Stimulated activated CD4-positive, alpha-beta T cell treated with anti-CD3 and anti-CD28 coated beads, TNF-alpha, amount 100 ng/mL, for 24 hours (primary cell): Measurements from ENCODE around the gene LTF.

ENCODE experiments used
- DNase-seq, 3 experiments: peaks; one replicate each; pipeline ENCODE4 v3.0.0-alpha.2; 2020; ENCODE audit warnings: low read depth in 3 of 3

LTF gene

DNA sequence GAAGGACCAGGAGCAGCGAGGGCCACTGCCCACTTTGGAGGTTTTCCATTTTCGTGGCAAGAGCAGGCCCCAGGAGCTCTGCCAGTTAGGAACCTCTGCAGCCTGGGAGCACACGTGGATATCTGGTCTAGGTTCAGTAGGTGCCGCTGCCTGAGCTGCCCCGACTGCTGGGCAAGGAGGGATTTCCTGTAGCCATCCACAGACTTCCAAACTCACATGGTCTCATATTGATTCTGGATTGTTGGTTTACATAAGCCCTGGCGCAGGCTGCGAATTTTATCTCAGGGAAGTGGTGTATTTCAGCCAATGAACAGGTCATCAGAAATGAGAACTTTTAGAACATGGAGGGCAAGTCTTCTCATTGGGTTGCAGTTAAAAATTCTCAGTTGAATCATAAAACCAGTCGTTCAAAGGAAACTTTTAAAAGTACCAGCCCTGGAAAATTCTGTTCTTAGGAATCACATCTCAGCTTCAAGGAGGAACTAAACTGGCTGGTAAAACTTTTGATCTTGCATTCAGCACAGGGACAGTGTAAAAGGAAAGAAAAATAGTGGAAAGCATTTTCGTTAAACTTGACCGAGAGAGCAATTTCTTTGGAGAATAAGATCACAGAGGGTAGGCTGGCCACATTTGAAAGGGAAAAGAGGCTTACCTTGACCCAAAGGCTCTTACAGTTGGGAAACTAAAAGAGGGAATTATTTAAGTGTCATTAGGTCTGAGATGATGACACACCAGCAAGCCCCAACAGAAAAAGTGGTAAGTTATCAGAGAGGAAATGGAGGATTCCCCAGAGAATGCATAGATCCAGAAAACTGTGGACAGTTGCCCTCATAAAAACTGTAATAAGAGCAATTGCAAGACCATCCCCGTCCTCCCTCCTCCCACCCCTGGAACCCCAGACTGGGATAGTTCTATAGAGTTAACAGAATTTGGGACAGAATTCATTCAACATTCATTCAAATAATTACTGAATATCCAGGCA lies 26.7 kb upstream of the LTF start:
- no peak for DNase-seq

DNA sequence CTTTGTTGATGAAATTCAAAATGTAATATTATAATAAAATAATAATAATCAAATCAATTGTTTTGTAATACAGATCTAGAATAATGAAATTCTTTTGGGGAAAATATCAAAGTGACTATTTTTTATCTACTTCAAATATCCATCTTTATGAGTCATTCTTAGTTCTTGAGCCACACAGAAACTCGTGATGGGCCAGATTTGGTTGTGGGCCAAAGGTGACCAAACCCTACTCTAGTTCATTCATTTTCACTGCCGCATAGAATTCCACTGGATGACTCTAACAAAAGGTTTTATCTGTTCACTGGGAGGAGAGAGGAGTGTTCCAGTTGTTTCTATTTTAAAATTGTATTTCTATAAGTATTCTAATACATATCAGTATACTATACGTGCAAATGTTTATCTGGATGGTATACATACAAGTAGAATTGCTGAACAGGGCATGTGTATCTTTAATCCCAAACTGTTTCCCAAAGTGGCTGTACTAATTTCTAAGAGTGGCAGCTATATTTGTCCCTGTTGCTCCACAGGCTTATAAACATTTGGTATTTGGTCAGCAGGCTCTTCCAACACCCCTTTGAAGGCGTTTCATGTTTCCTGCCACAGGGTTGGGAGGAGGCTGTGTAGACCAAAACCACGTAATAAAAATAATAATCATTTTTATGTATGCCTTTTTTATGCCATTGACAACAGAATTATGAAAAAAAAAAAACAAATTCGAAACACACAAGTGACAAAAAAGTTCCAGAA lies 25.8 kb upstream of the LTF start:
- DNase-seq = no peak

- no peak for DNase-seq
These were observed 25.2 kb upstream of the LTF start for GRCh38 chr3:46489875-46490274.

DNA sequence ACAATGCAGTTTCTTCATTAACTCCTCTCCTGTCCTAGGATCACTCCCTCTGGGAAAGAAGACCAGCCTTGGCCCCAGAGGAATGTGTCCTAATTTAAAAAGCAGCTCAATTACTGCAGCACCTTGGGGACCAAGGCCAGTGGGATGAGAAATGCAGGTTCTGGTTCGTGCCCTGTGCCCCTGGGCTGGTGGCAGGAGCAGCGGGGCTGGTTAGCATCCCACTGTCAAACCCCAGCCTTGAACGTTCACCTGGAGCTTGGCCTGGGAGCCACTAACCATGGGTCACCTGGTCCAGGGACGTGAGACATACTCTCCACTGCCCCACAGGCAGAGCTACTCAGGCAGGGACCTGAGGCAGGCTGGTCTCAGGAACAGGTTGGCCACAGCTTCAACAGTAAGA lies 24.7 kb upstream of the LTF start:
- no peak for DNase-seq

- DNase-seq = peak; percentile 87 to 94 (median 87)
These were observed 24.1 kb upstream of the LTF start for GRCh38 chr3:46488735-46489361.

- DNase-seq = no peak
These were observed 21.1 kb upstream of the LTF start for GRCh38 chr3:46485779-46486175.

DNA sequence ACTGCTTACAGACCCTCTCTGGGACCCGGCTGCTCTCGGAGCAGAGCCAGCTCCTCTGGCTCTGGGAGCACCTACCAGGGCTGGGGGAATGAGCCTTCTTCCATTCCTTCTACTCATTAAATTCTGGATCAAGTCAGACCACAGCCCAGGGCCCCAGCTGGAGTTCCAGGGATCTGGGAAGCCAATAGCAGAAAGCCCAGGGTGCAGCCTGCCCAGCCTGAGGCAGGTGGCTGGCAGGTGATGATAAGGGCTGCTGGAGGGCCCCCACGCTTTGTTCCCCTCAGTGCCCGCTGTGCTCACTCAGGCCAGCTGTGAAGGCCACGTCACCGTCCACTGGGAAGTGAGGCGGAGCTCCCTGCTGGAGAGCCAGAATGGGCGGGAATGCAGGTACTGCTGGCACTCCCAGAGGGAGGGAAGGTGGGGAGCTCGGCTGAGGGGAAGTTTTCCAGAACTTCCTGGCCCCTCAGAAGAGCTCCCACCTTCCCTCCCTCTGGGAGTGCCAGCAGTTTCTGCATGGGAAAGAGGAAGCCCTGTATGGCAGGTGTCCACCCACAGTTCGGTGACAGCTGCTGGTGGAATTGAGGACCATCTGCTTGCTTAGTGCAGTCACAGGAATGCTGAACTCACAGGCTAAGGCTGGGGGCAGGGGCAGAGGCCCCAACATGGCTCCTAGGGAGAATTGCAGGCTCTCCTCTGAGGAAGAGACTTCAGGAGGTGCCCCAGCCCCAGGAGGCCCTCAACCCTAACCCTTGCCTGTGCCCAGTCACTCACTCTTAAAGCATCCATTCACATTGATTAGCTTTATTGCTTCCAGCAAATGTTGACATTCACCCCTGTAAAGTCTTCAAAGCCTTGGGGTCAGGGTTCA lies 20.4 kb upstream of the LTF start:
- no peak for DNase-seq

DNA sequence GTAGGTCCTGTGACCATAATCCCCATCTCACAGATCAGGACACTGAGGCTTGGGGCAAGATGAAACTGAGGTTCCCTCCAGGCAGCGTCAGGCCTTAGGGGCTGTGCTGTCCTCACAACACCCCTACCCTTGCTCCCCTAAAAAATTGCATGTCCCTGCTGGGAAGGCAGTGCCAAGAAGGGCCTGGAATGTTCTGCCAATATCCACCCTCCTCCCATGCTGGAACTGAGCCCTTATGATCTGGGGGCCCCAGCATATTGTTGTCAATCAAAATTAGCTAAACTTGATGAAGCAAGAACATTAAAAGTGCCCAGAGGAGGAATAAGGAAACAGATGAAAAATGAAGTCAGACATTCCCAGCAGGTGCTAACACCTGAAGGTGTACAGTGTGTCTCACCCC lies 19.7 kb upstream of the LTF start:
- DNase-seq = no peak

DNA sequence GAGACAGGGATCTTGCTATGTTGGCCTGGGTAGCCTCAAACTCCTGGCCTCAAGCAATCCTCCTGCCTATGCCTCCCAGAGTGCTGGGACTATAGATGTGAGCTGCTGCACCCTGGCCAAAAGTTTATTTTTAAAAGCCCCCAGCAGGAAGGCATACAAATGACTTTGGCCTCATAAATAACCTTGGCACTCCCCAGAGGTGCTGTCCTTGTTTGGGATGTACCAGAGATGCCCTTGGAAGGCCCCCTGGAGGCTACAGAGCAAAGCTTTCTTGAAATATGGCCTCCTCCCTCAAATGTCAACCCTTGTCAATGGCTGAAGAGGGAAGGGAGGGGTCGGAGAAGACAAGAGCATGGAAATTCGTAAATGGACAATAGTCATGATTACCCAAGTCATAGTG lies 19.1 kb upstream of the LTF start:
- DNase-seq = no peak

DNA sequence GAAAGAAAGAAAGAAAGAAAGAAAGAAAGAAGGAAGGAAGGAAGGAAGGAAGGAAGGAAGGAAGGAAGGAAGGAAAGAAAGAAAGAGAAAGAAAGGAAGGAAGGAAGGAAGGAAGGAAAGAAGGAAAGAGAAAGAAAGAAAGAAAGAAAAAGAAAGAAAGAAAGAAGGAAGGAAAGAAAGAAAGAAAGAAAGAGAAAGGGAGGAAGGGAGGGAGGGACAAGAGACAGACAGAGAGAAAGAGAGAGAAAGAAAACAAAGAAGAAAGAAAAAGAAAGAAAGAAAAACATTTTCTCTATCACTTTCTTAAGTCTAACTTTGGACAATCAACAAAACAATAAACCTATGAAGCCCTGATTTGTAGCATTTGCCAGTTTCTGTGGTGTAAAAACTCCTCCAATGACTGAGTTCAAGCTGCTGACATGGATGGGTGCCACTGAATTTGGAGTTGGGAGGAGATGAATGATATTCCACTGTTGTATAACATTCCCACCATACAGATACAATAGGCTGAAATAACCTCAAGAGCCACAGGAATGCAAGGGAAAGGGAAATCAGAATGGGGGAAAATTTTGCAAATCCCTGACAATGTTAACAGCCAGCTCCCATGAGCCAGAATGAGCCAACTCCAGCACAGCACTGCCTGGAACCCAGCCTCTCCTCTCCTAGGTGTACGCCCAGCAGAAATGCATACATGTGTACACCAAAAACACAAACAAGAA lies 18.1 kb upstream of the LTF start:
- DNase-seq = no peak

GRCh38 chr3:46481636-46482035 lies 16.9 kb upstream of the LTF start:
- no peak for DNase-seq

DNA sequence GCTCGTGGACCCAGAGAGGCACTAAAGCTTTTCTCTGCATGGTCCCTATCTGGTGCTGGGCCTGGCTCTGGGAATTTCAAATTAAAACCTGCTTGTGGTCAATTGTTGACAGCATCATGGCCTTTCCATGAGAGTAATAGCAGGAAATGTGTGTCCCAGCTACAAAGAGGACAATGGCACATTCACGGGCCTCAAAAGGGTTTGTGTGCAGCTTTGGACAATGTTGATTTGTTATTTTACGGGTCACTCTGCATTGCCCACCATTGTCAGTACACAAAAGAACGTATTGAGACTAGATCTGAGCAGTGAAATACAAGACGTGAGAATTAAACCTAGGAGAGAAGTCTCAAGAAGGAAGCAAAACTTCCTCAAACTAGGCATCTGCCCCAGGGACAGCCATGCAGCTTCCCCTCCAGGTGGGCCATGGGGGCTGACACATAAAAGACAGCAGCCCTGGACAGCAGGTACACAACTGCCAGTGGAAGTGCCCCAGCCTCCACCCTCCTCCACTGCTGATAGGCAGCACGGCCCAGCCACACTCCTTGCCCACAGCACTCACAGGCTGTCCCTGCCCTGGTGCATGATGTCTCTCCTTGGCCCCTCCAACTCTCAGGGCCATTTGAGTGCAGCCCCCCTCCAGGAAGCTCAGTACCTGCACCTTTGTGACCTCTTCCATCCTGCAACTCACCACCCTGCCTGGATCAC lies 15.9 kb upstream of the LTF start:
- no peak for DNase-seq

DNA sequence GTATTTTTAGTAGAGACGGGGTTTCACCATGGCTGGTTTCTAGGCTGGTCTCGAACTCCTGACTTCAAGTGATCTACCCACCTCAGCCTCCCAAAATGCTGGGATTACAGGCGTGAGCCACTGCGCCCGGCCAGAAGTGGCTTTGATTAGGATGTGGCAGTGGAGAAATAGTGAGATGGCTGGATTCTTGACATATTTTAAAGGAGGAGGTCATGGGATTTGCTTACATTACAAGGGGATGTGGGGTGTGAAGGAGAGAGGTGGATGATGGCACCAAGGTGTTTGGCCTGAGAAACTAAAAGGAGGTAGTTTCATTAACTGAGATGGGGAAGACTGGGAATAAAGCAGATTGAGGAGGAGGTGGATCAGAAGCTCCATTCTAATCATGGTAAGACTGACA lies 15.0 kb upstream of the LTF start:
- DNase-seq = no peak

DNA sequence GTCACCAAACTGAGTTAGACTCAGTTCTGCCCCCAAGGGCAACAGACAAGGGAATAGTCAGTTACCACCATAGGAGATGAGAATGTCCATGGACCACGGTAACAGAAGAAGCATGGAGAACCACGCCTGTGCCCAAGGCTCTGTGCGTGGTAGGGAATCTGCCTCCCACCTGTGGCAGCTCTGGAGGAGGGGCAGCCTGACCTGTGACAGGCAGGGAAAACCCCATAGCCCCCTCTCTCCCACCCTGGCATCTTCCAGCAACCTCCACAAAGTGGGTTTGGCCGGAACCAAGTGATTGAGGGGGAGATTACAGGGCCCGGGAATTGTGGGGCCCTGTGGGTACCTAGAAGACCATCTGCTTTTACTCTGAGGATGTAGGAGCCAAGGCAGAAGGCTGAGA lies 14.3 kb upstream of the LTF start:
- DNase-seq = no peak

DNA sequence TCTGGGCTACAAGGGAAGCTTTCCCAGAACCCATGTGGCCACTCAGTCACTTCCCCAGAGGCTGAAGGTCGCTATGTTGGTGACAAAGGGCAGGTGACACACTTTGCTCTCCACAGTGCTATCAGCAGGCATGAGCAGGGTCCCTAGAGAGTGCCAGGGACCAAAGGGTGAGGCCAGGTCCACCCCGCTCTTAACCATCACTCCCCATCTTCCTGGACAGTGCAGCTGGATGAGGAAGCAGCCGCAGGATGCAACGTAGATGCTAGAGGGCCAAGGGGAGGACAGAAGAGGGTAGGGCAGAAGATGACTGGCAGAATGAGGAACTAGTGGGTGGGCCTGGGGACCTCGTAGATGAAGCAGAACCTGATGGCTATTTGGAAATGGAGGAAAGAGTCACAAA lies 13.6 kb upstream of the LTF start:
- no peak for DNase-seq

DNA sequence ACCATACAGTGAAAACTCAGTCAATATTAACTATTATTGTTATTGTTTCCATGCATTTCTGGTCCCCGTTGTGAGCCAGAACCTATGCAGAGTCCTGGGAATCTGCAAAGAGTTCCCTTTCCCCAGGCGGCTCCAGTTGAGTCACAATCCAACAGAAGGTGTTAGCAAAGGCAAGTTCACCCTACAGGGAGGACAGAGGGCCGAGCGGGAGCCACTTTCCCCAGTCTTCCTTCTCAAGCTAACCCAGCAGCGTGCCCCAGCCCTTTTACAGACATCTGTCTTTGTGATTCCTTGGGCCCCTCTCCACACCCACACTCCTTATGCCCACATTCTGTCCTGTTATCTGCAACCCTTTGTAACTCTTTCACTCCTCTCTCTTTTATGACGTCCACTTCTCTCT lies 13.1 kb upstream of the LTF start:
- no peak for DNase-seq

DNA sequence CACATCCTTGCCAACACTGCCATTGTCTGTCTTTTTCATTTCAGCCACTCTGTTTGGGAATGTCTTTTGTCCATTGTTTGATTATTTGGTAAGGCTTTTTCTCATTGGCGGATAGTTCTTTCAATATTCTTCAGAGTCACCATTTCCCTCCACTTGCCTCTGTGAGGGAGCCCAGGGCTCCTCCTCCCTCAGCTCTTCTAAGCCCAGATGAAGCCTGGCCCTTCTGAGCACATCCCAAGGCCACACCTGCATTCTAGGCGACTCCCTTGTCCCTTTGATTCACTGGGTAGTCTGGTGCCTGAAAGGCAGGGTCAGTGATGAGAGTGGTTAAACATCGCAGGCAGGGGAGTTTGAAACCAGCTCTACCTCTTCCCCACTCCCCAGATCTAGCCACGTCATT lies 12.4 kb upstream of the LTF start:
- no peak for DNase-seq

- no peak for DNase-seq
These were observed 8.0 kb upstream of the LTF start for GRCh38 chr3:46472736-46473135.

DNA sequence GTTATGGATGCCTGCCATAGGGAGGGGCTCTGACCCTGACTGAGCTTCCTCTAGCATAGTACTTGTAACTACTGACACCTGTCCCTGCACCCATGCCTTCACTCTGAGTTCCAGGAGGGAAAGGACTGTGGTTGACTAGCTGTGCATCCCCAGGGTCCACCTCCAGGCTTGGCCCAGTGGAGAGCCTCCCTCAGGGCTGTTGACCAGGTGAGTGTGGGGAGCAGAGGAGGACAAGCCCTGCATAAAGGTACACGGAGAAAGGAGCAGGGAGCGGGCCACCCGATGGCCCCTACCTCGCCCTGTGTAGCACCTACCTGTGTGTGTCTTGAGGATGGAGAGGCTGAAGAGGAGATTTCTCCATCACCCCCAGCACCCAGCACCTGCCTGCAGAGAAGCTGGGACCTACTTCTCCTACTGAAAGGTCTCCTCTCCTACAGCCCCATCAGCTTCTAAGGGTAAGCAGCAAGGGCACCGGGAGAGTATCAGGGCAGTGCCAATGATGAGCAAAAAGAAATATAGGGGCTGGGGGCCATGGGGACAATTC lies 6.7 kb upstream of the LTF start:
- DNase-seq = no peak

DNA sequence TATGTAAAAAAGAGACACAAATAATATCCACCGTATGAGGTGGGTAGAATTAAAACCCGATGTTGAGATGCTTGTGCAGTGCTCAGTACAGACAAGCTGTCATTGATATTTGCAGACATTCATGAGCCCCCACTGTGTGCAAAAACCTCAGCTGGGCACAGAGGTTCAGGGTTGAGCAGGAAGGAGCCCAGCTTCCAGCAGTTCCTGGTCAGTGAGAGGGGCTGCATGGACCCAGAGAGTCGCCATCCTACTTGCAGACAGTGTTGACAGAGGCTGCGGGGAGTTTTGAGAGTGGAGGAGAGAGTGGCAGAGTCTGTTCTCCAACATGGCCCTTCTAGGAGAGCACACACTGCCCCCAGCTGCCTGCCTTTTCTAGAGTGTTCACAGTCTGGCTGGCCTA lies 6.1 kb upstream of the LTF start:
- DNase-seq = no peak
